GM19193 (cell line): Measurements from ENCODE around the gene NLGN1.

ENCODE experiments used
- POLR2A ChIP-seq: IDR thresholded peaks from 4 replicates; pipeline ENCODE4 v1.6.1; 2011; ENCODE audit not compliant: insufficient read depth, insufficient read length; ENCODE audit errors: extremely low read depth

The NLGN1 gene

DNA sequence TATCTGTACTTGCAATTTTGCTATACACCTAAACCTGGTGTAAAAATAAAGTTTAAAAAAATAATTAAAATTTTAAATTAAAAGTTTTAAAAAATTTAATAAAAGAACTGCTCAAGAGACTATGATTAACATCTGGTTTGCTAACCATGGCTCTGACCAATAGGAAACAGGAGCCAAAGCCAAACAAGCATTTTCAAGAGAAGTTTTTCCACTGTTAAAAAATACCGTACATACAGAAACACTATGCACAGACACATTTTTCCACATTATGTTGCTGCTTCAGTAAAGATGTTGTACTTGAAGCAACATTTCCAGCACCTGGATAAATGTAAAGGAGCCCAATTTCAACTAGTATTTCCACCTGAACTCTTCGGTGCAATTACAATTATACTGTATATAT, 917.7 kb downstream of the NLGN1 start:
- TF ChIP-seq POLR2A = no peak

DNA sequence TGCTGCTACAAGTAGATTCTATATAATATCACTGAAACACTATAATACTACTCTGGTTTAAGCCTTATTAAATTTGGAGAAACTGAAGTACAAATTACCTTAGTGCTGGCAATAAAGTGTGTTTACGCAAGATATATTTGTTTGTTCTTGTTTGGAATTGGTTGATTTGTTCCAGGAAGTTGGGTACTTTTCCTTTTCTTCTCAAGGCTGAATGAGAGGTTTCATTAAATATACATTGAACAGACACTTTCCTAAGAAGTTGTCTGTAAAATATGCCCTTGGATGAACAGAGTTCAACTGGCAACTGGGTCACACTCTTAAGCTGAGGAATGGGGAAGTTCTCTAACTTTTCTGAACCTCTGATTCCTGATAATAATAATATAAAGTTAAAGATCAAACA, 919.5 kb downstream of the NLGN1 start:
- TF ChIP-seq POLR2A = no peak

DNA sequence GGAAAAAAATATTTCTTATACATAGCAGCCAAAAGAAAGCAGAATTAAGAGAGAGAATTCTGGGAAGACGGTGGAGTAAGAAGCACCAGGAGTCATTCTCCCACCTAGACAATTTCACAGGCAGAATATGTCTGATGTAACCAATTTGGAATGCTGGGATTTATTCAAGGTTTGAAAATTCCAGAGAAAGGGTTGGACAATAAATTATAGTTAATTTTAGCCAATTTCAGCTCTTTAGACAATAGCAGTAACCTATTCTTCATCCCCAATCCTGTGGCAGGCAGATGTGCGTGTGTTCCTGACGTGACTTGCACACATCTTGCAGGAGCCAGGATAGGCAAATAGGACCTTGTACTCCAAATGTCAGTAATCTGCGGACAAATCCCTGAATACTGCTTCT, 920.6 kb downstream of the NLGN1 start:
- TF ChIP-seq POLR2A = no peak

DNA sequence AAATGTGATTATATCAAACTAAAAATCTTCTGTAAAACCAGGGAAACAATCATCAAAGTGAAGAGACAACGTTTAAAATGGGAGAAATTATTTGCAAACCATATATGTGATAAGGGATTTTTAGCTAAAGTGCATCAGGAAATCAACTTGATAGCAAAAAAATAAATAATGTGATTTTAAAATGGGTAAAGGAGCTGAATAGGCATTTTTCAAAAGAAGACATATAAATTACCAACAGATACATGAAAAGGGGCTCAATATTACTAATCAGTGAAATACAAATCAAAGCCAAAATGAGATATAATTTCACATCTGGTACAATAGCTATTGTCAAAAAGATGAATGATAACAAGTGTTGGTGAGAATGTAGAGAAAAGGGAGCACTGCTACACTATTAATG, 924.0 kb downstream of the NLGN1 start:
- no peak for TF ChIP-seq POLR2A

- no peak for TF ChIP-seq POLR2A
Measured at GRCh38 chr3:174322789-174323188, 925.2 kb downstream of the NLGN1 start.

GRCh38 chr3:174325171-174325570, 927.6 kb downstream of the NLGN1 start:
- no peak for TF ChIP-seq POLR2A

GRCh38 chr3:174325834-174326700, 928.5 kb downstream of the NLGN1 start:
- no peak for TF ChIP-seq POLR2A

- no peak for TF ChIP-seq POLR2A
Measured at GRCh38 chr3:174329321-174329720, 931.8 kb downstream of the NLGN1 start.

DNA sequence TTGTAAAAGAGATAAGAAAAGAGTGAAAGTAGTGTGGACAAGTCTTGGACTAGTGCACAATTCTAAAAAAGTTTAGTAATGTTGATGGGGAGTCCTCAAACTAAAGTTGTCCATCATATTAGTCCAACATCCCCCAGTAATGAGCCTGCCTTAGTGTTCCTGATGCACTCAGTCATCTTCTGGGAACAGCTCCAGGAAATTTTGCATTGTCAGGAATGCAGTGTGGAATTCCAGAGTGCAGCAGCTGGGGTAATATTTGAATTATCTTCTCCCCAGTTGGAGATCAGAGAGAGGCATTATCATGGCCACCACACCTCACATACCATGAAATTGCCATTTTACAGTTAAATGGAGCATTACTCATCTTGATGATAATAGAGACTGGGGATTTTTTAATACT, 932.8 kb downstream of the NLGN1 start:
- TF ChIP-seq POLR2A = no peak

- no peak for TF ChIP-seq POLR2A
Measured at GRCh38 chr3:174331095-174331800, 933.7 kb downstream of the NLGN1 start.

GRCh38 chr3:174332391-174332790, 934.8 kb downstream of the NLGN1 start:
- no peak for TF ChIP-seq POLR2A

- TF ChIP-seq POLR2A = no peak
Measured at GRCh38 chr3:174333640-174334039, 936.1 kb downstream of the NLGN1 start.

- no peak for TF ChIP-seq POLR2A
Measured at GRCh38 chr3:174334111-174334510, 936.6 kb downstream of the NLGN1 start.

- no peak for TF ChIP-seq POLR2A
Measured at GRCh38 chr3:174335324-174335723, 937.8 kb downstream of the NLGN1 start.

DNA sequence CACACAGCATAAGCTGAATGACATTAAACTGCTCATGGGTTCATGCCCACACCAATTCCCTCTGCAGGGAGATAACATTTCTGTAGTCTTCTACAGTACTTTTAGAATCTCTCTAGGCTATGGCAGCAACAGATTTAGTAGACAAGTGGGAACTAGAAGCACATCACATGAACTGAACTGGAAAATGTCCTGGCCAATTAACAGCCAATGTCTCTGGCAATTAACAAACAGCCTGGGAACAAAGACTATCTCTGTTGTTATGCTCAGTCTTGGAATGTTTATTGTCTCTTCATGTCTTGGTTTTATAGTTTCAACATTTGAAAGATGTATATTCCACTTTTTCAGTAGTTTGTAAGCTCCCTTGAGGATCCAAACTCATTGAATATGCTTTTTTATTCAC, 938.4 kb downstream of the NLGN1 start:
- TF ChIP-seq POLR2A = no peak
